Ovary (tissue), 9 donors: Measurements from ENCODE around the gene PRDX6. TPM values are rescaled to one million over a fixed set of nuclear protein-coding genes. Genes with fewer than 3 reads are reported as not detected.

Experiments used
- DNase-seq, 5 donors: peaks; one replicate each; pipeline ENCODE4 v3.0.0-alpha.2; 2019 to 2020
- H3K27ac ChIP-seq, 2 donors: fragments of 200-600 bp; one replicate each; pipeline versions ENCODE4 v1.5.1 to v1.8.0; 2019 to 2022
- H3K27me3 ChIP-seq: fragments of 200-600 bp; one replicate; pipeline ENCODE4 v1.8.0; 2022
- H3K36me3 ChIP-seq: fragments of 200-600 bp; sonication (generic); one replicate; pipeline ENCODE4 v1.5.1; 2019
- H3K4me1 ChIP-seq: one replicate; pipeline ENCODE4 v1.8.1; 2013; ENCODE audit warnings: mild to moderate bottlenecking, moderate library complexity; ENCODE audit not compliant: insufficient read depth
- H3K4me3 ChIP-seq: fragments of 200-600 bp; sonication (generic); one replicate; pipeline ENCODE4 v1.5.1; 2017
- H3K9me3 ChIP-seq, 2 donors: fragments of 200-600 bp in 1 of 2; sonication (generic) in 1 of 2; one replicate each; pipeline versions ENCODE4 v1.5.1 to v1.8.1; 2013 to 2019; ENCODE audit warnings: mild to moderate bottlenecking in 1 of 2, moderate library complexity in 1 of 2
- EP300 ChIP-seq: sonication (generic); formaldehyde crosslinking; IDR thresholded peaks from one replicate; pipeline ENCODE4 v1.6.1; 2017; ENCODE audit warnings: antibody characterized with exemption
- POLR2A ChIP-seq: fragments of 450-650 bp; IDR thresholded peaks from one replicate; pipeline ENCODE4 v1.6.1; 2017; ENCODE audit warnings: antibody characterized with exemption, mild to moderate bottlenecking, moderate library complexity
- WGBS, 3 donors: extraction: QIAGEN DNeasy Blood & Tissue Kit in 1 of 3; methylation state at CpG; one replicate each; pipeline versions ENCODE4 v1.1.5 to v1.1.7; 2013 to 2017; 5-methylcytosine and 5-hydroxymethylcytosine counted together
- intact Hi-C, 4 donors: fragments of 100-400 bp; cut with DNase I; formaldehyde crosslinking; loops; one replicate each; pipeline versions ENCODE4 v1.11.0 to v1.15.1; 2022 to 2023
- polyA plus RNA-seq, 2 donors: library from polyadenylated mRNA; stranded (reverse); fragments of 200-250 nt in 1 of 2; fragments of 350-450 nt in 1 of 2; fragmentation: Illumina TruSeq in 1 of 2; extraction: RNeasy Lipid Tissue Mini Kit (QIAGEN cat#74804) in 1 of 2; gene quantifications; one replicate each; pipeline ENCODE4 v1.2.3, GENCODE V29; 2013 to 2014
- total RNA-seq, 7 donors: library from RNA; depleted of rRNA in 2 of 7; stranded (reverse); fragments of >200 nt in 2 of 7; fragmentation: NEBNext Ultra II Directional in 3 of 7; extraction: Animal tissue kit (Norgen Biotek cat#: 25700) in 3 of 7; gene quantifications; one replicate each; pipeline versions ENCODE4 v1.1.0 to v1.2.4, GENCODE V29; 2016 to 2023
- TF ChIP-seq, protein P1 (sequence below), 3 donors: fragments of 450-650 bp in 2 of 3; fragments of 200-600 bp in 1 of 3; IDR thresholded peaks; one replicate each; pipeline versions ENCODE4 v1.5.1 to v1.8.0; 2016 to 2022; ENCODE audit warnings: antibody characterized with exemption in 3 of 3, mild to moderate bottlenecking in 1 of 3
- donor health status: DM: no; HTN: no; CAD: no; lungs with moderate emphysema.
- donor health status: DM: no; HTN: no; CAD: no.
- donor health status: Bipolar disorder and iron deficiency.
- donor health status: DM: yes; HTN: yes; CAD: no.
- donor health status: DM: no; HTN: no; CAD: no.
- donor health status: DM: yes; HTN: yes; CAD: no.

PRDX6 gene
- total and polyA plus RNA-seq, 9 donors = 111 to 278 (median 198) TPM

- Histone ChIP-seq H3K4me1 (no peaks in the 10 kb centered on the region), H3K4me3 (no peak overlapping the region), H3K36me3 (no peaks in the 10 kb centered on the region), H3K27me3 (no peaks in the 10 kb centered on the region), H3K27ac (no peak overlapping the region), H3K9me3 (no peaks in the 10 kb centered on the region)
- DNase-seq = no peak
- TF ChIP-seq EP300 = no peak
- TF ChIP-seq, protein P1, sequence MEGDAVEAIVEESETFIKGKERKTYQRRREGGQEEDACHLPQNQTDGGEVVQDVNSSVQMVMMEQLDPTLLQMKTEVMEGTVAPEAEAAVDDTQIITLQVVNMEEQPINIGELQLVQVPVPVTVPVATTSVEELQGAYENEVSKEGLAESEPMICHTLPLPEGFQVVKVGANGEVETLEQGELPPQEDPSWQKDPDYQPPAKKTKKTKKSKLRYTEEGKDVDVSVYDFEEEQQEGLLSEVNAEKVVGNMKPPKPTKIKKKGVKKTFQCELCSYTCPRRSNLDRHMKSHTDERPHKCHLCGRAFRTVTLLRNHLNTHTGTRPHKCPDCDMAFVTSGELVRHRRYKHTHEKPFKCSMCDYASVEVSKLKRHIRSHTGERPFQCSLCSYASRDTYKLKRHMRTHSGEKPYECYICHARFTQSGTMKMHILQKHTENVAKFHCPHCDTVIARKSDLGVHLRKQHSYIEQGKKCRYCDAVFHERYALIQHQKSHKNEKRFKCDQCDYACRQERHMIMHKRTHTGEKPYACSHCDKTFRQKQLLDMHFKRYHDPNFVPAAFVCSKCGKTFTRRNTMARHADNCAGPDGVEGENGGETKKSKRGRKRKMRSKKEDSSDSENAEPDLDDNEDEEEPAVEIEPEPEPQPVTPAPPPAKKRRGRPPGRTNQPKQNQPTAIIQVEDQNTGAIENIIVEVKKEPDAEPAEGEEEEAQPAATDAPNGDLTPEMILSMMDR (IDR thresholded peaks at IDR 0.05) = no peak
- no peak for TF ChIP-seq POLR2A
- 94 to 95% (median 95%) methylated on average over 1 of the region's 1 CpG for WGBS, 3 donors
- intact Hi-C loops = no loop called here
These were observed 29.9 kb upstream of the PRDX6 start for GRCh38 chr1:173447224-173447623.

DNA sequence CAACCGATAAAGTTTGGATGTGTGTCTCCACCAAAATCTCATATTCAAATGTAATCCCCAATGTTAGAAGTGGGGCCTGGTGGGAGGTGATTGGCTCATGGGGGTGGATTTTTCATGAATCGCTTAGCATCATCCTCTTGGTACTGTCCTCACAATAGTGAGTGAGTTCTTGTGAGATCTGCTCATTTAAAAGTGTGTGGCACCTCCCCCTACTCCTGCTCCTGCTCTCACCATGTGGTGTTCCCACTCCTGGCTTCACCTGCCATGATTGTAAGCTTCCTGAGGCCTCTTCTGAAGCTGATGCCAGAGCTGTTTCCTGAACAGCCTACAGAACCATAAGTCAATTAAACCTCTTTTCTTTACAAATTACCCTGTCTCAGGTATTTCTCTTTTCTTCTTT is 28.2 kb upstream of the PRDX6 start:
- Histone ChIP-seq H3K4me3 (no peak overlapping the region), H3K27me3 (no peaks in the 10 kb centered on the region), H3K9me3 (no peaks in the 10 kb centered on the region), H3K27ac (no peak overlapping the region), H3K4me1 (no peaks in the 10 kb centered on the region), H3K36me3 (no peaks in the 10 kb centered on the region)
- 97 to 100% (median 99%) methylated on average over 2 of the region's 2 CpGs for WGBS, 3 donors
- intact Hi-C loops = no loop called here
- TF ChIP-seq EP300 (no peak), POLR2A (no peak)
- TF ChIP-seq, protein P1 (IDR thresholded peaks at IDR 0.05) = no peak
- DNase-seq = no peak

DNA sequence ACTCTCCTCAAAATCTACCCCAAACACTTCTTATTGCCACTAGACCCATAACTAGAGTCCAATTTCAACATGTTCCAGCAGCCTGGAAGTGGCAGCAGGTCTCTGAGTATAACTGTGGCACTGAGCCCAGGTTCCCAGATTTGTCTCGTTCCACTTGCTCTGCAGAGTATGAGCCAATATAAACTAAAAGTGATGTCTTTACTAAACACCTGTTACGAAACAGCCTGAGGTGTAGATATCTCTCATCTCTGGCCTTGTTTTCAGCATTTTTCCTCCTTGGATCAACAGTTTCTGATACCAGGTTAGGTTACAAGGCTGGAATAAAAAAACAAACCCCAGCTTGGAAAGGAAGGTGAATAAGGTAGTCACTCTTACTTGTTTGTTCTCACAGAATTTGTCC is 25.2 kb upstream of the PRDX6 start:
- H3K36me3 ChIP-seq = no peaks in the 10 kb centered on the region
- no peak overlapping the region for H3K4me3 ChIP-seq
- no peak overlapping the region for H3K27ac ChIP-seq
- H3K4me1 ChIP-seq = no peaks in the 10 kb centered on the region
- no peaks in the 10 kb centered on the region for H3K27me3 ChIP-seq
- no peaks in the 10 kb centered on the region for H3K9me3 ChIP-seq
- 49 to 51% (median 50%) methylated on average over 2 of the region's 2 CpGs for WGBS, 3 donors
- TF ChIP-seq EP300 (no peak), POLR2A (no peak)
- TF ChIP-seq, protein P1 (IDR thresholded peaks at IDR 0.05) = no peak
- intact Hi-C loops = no loop called here
- no peak for DNase-seq

DNA sequence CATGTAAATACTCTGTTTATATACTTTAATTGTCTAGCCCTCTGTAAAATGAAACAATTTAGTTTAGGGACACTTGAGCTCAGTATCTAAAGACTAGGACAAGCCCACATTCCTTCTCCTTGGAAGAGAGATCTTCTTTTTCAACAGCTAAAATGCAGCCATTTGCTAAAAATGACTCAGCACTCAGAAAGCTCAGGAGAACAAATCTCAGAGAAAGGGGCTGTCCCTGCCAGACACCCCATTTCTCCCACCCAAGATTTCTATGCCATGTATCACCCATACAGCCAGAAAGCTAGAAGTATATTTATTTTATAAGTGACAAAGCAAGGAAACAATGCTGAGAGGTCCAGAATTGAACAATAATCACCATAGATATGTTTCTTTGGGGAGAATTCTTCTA is 23.2 kb upstream of the PRDX6 start:
- Histone ChIP-seq H3K36me3 (no peaks in the 10 kb centered on the region), H3K27ac (no peak overlapping the region), H3K27me3 (no peaks in the 10 kb centered on the region), H3K9me3 (no peaks in the 10 kb centered on the region), H3K4me1 (no peaks in the 10 kb centered on the region), H3K4me3 (no peak overlapping the region)
- DNase-seq = no peak
- intact Hi-C loops = no loop called here
- TF ChIP-seq, protein P1 (IDR thresholded peaks at IDR 0.05) = no peak
- TF ChIP-seq EP300 = no peak
- TF ChIP-seq POLR2A = no peak
